ENCODE results near the gene CBY1. TPM values are rescaled to one million over a fixed set of nuclear protein-coding genes. Genes with fewer than 3 reads are reported as not detected.

Gene CBY1
- total and polyA plus RNA-seq, 9 of the 15 experiments (the other 6 are each of a cell fraction or from before 2014, with no cell fraction given) = 5.7 to 19.7 (median 10.8) TPM

- TF ChIP-seq, protein P1, sequence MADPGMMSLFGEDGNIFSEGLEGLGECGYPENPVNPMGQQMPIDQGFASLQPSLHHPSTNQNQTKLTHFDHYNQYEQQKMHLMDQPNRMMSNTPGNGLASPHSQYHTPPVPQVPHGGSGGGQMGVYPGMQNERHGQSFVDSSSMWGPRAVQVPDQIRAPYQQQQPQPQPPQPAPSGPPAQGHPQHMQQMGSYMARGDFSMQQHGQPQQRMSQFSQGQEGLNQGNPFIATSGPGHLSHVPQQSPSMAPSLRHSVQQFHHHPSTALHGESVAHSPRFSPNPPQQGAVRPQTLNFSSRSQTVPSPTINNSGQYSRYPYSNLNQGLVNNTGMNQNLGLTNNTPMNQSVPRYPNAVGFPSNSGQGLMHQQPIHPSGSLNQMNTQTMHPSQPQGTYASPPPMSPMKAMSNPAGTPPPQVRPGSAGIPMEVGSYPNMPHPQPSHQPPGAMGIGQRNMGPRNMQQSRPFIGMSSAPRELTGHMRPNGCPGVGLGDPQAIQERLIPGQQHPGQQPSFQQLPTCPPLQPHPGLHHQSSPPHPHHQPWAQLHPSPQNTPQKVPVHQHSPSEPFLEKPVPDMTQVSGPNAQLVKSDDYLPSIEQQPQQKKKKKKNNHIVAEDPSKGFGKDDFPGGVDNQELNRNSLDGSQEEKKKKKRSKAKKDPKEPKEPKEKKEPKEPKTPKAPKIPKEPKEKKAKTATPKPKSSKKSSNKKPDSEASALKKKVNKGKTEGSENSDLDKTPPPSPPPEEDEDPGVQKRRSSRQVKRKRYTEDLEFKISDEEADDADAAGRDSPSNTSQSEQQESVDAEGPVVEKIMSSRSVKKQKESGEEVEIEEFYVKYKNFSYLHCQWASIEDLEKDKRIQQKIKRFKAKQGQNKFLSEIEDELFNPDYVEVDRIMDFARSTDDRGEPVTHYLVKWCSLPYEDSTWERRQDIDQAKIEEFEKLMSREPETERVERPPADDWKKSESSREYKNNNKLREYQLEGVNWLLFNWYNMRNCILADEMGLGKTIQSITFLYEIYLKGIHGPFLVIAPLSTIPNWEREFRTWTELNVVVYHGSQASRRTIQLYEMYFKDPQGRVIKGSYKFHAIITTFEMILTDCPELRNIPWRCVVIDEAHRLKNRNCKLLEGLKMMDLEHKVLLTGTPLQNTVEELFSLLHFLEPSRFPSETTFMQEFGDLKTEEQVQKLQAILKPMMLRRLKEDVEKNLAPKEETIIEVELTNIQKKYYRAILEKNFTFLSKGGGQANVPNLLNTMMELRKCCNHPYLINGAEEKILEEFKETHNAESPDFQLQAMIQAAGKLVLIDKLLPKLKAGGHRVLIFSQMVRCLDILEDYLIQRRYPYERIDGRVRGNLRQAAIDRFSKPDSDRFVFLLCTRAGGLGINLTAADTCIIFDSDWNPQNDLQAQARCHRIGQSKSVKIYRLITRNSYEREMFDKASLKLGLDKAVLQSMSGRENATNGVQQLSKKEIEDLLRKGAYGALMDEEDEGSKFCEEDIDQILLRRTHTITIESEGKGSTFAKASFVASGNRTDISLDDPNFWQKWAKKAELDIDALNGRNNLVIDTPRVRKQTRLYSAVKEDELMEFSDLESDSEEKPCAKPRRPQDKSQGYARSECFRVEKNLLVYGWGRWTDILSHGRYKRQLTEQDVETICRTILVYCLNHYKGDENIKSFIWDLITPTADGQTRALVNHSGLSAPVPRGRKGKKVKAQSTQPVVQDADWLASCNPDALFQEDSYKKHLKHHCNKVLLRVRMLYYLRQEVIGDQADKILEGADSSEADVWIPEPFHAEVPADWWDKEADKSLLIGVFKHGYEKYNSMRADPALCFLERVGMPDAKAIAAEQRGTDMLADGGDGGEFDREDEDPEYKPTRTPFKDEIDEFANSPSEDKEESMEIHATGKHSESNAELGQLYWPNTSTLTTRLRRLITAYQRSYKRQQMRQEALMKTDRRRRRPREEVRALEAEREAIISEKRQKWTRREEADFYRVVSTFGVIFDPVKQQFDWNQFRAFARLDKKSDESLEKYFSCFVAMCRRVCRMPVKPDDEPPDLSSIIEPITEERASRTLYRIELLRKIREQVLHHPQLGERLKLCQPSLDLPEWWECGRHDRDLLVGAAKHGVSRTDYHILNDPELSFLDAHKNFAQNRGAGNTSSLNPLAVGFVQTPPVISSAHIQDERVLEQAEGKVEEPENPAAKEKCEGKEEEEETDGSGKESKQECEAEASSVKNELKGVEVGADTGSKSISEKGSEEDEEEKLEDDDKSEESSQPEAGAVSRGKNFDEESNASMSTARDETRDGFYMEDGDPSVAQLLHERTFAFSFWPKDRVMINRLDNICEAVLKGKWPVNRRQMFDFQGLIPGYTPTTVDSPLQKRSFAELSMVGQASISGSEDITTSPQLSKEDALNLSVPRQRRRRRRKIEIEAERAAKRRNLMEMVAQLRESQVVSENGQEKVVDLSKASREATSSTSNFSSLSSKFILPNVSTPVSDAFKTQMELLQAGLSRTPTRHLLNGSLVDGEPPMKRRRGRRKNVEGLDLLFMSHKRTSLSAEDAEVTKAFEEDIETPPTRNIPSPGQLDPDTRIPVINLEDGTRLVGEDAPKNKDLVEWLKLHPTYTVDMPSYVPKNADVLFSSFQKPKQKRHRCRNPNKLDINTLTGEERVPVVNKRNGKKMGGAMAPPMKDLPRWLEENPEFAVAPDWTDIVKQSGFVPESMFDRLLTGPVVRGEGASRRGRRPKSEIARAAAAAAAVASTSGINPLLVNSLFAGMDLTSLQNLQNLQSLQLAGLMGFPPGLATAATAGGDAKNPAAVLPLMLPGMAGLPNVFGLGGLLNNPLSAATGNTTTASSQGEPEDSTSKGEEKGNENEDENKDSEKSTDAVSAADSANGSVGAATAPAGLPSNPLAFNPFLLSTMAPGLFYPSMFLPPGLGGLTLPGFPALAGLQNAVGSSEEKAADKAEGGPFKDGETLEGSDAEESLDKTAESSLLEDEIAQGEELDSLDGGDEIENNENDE (IDR thresholded peaks at IDR 0.05; ENCODE audit: low read depth, low read length) = no peak
- TF ChIP-seq MXI1 (IDR thresholded peaks at IDR 0.05; ENCODE audit: low read depth, low read length) (0 out of 2 replicates have a peak, but pooled peaks have one; percentile 30), POLR2A (conservative IDR thresholded peaks at IDR 0.05) (peak; percentile 93), ZFP1 (CRISPR knock-in tag; IDR thresholded peaks at IDR 0.05) (no peak), ZNF395 (CRISPR knock-in tag; IDR thresholded peaks at IDR 0.05) (no peak; the same call in 1 of the 2 replicates), SRSF9 (IDR thresholded peaks at IDR 0.05; ENCODE audit: borderline replicate concordance, low read depth, low read length) (no peak), RFX7 (CRISPR knock-in tag; IDR thresholded peaks at IDR 0.05) (no peak), GABPB2 (CRISPR knock-in tag; conservative IDR thresholded peaks at IDR 0.05) (no peak), ZNF586 (CRISPR knock-in tag; conservative IDR thresholded peaks at IDR 0.05) (no peak), LCOR (CRISPR knock-in tag; IDR thresholded peaks at IDR 0.05) (no peak), CBFB (CRISPR knock-in tag; IDR thresholded peaks at IDR 0.05) (no peak), ZNF263 (CRISPR knock-in tag; IDR thresholded peaks at IDR 0.05; ENCODE audit: borderline replicate concordance) (peak; percentile 39; the same call in 1 of the 2 replicates), ZFP91 (CRISPR knock-in tag; IDR thresholded peaks at IDR 0.05) (no peak), KAT7 (CRISPR knock-in tag; IDR thresholded peaks at IDR 0.05; ENCODE audit: borderline replicate concordance) (peak; percentile 82; the same call in 1 of the 2 replicates)
Measured at GRCh38 chr22:38681582-38682335, 25.3 kb downstream of the CBY1 start, which contains the start of gene TOMM22 (continued).
